Measurements from ENCODE around the gene PRDM1. TPM values are rescaled to one million over a fixed set of nuclear protein-coding genes. Genes with fewer than 3 reads are reported as not detected.

PRDM1 gene
- total RNA-seq, 1 donor from 2014 or later: 10.5 TPM

GRCh38 chr6:106076139-106076538, 10.0 kb upstream of the PRDM1 start:
- Mint-ChIP-seq H3K27me3 (ENCODE audit: low read depth, unreplicated experiment) (peaks cover 2% of the 10 kb centered on the region), H3K27ac (ENCODE audit: unreplicated experiment) (no peak overlapping the region), H3K4me1 (ENCODE audit: low read depth, unreplicated experiment) (peaks cover 6% of the 10 kb centered on the region), H3K9me3 (ENCODE audit: unreplicated experiment) (no peaks in the 10 kb centered on the region), H3K4me3 (ENCODE audit: unreplicated experiment) (no peak overlapping the region), H3K36me3 (ENCODE audit: low read depth, unreplicated experiment) (no peaks in the 10 kb centered on the region)
- Histone ChIP-seq H2AFZ (ENCODE audit: low read depth, low read length) (no peak overlapping the region), H3K9ac (ENCODE audit: low read length) (no peak overlapping the region), H3K79me2 (ENCODE audit: insufficient read depth, low read length) (no peaks in the 10 kb centered on the region), H3K27me3 (ENCODE audit: insufficient read depth, low read length) (peaks cover 3% of the 10 kb centered on the region), H3K4me2 (ENCODE audit: low read length) (no peak overlapping the region), H3K27ac (ENCODE audit: low read depth, low read length) (no peak overlapping the region), H3K4me3 (ENCODE audit: insufficient read depth, low read depth, low read length) (no peak overlapping the region), H3K4me1 (ENCODE audit: insufficient read depth, low read length) (peaks cover 4% of the 10 kb centered on the region), H4K20me1 (ENCODE audit: insufficient read depth, low read length) (no peaks in the 10 kb centered on the region), H3K9me3 (ENCODE audit: insufficient read depth, low read depth, low read length) (no peaks in the 10 kb centered on the region), H3K36me3 (ENCODE audit: insufficient read depth, low read length) (no peaks in the 10 kb centered on the region)
- DNase-seq (ENCODE audit: low read depth) (no peak), FAIRE-seq (no peak)
- TF ChIP-seq CTCF (IDR thresholded peaks at IDR 0.05; ENCODE audit: insufficient read depth, low read depth, low read length): no peak
- TF ChIP-seq EZH2 (IDR thresholded peaks at IDR 0.05; ENCODE audit: insufficient read depth, low read length): no peak

GRCh38 chr6:106077170-106077569, 9.0 kb upstream of the PRDM1 start:
- Mint-ChIP-seq H3K4me1 (ENCODE audit: low read depth, unreplicated experiment) (peaks cover 6% of the 10 kb centered on the region), H3K4me3 (ENCODE audit: unreplicated experiment) (no peak overlapping the region), H3K27me3 (ENCODE audit: low read depth, unreplicated experiment) (peaks cover 3% of the 10 kb centered on the region), H3K9me3 (ENCODE audit: unreplicated experiment) (no peaks in the 10 kb centered on the region), H3K27ac (ENCODE audit: unreplicated experiment) (no peak overlapping the region), H3K36me3 (ENCODE audit: low read depth, unreplicated experiment) (no peaks in the 10 kb centered on the region)
- no peak overlapping the region for H3K4me3 ChIP-seq (ENCODE audit: insufficient read depth, low read depth, low read length)
- H3K27ac ChIP-seq (ENCODE audit: low read depth, low read length): no peak overlapping the region
- no peak for DNase-seq (ENCODE audit: low read depth)
- peaks cover 4% of the 10 kb centered on the region for H3K4me1 ChIP-seq (ENCODE audit: insufficient read depth, low read length)
- TF ChIP-seq EZH2 (IDR thresholded peaks at IDR 0.05; ENCODE audit: insufficient read depth, low read length) (no peak), CTCF (IDR thresholded peaks at IDR 0.05; ENCODE audit: insufficient read depth, low read depth, low read length) (no peak)
- H3K4me2 ChIP-seq (ENCODE audit: low read length): no peak overlapping the region
- H3K27me3 ChIP-seq (ENCODE audit: insufficient read depth, low read length): peaks cover 3% of the 10 kb centered on the region
- no peak for FAIRE-seq
- no peaks in the 10 kb centered on the region for H3K9me3 ChIP-seq (ENCODE audit: insufficient read depth, low read depth, low read length)
- no peaks in the 10 kb centered on the region for H4K20me1 ChIP-seq (ENCODE audit: insufficient read depth, low read length)
- no peaks in the 10 kb centered on the region for H3K79me2 ChIP-seq (ENCODE audit: insufficient read depth, low read length)
- H3K9ac ChIP-seq (ENCODE audit: low read length): no peak overlapping the region
- no peaks in the 10 kb centered on the region for H3K36me3 ChIP-seq (ENCODE audit: insufficient read depth, low read length)
- no peak overlapping the region for H2AFZ ChIP-seq (ENCODE audit: low read depth, low read length)

GRCh38 chr6:106077881-106078280, 8.3 kb upstream of the PRDM1 start:
- no peak overlapping the region for H3K4me2 ChIP-seq (ENCODE audit: low read length)
- H3K9me3 ChIP-seq (ENCODE audit: insufficient read depth, low read depth, low read length): no peaks in the 10 kb centered on the region
- DNase-seq (ENCODE audit: low read depth) (no peak), FAIRE-seq (peak; percentile 23)
- Mint-ChIP-seq H3K27ac (ENCODE audit: unreplicated experiment) (no peak overlapping the region), H3K9me3 (ENCODE audit: unreplicated experiment) (no peaks in the 10 kb centered on the region), H3K36me3 (ENCODE audit: low read depth, unreplicated experiment) (no peaks in the 10 kb centered on the region), H3K4me3 (ENCODE audit: unreplicated experiment) (no peak overlapping the region), H3K27me3 (ENCODE audit: low read depth, unreplicated experiment) (peaks cover 3% of the 10 kb centered on the region), H3K4me1 (ENCODE audit: low read depth, unreplicated experiment) (peaks cover 6% of the 10 kb centered on the region)
- H3K4me1 ChIP-seq (ENCODE audit: insufficient read depth, low read length): peaks cover 5% of the 10 kb centered on the region
- H4K20me1 ChIP-seq (ENCODE audit: insufficient read depth, low read length): no peaks in the 10 kb centered on the region
- H3K27ac ChIP-seq (ENCODE audit: low read depth, low read length): no peak overlapping the region
- H3K4me3 ChIP-seq (ENCODE audit: insufficient read depth, low read depth, low read length): no peak overlapping the region
- TF ChIP-seq EZH2 (IDR thresholded peaks at IDR 0.05; ENCODE audit: insufficient read depth, low read length): no peak
- no peak for TF ChIP-seq CTCF (IDR thresholded peaks at IDR 0.05; ENCODE audit: insufficient read depth, low read depth, low read length)
- no peaks in the 10 kb centered on the region for H3K79me2 ChIP-seq (ENCODE audit: insufficient read depth, low read length)
- H3K9ac ChIP-seq (ENCODE audit: low read length): no peak overlapping the region
- H3K36me3 ChIP-seq (ENCODE audit: insufficient read depth, low read length): no peaks in the 10 kb centered on the region
- no peaks in the 10 kb centered on the region for H3K27me3 ChIP-seq (ENCODE audit: insufficient read depth, low read length)
- no peak overlapping the region for H2AFZ ChIP-seq (ENCODE audit: low read depth, low read length)
